ENCODE data around the gene EWSR1.
"Not testable (repeated sequence)": the region's sequence is repeated elsewhere in the genome, so short reads cannot be mapped to it uniquely, and the experiment has no call there.

GRCh38 chr22:29240481-29240880 is 27.6 kb upstream of the EWSR1 start:
- not testable (repeated sequence) for TF ChIP-seq CTCF, EZH2 (IDR thresholded peaks at IDR 0.05)
